Transverse colon (tissue), 4 donors: ENCODE measurements around the gene ILKAP. TPM values are rescaled to one million over a fixed set of nuclear protein-coding genes. Genes with fewer than 3 reads are reported as not detected.

Source experiments
- DNase-seq: peaks from one replicate; pipeline ENCODE4 v3.0.0-alpha.2; 2019
- H3K27ac ChIP-seq, 4 donors: fragments of 200-600 bp; sonication (generic); 2 replicates each; pipeline ENCODE4 v1.5.1; 2016 to 2018; ENCODE audit warnings: inconsistent platforms in 4 of 4
- H3K27me3 ChIP-seq: fragments of 200-600 bp; sonication (generic); 2 replicates; pipeline ENCODE4 v1.5.1; 2017; ENCODE audit warnings: inconsistent platforms
- H3K36me3 ChIP-seq, 4 donors: fragments of 200-600 bp; sonication (generic); 2 replicates each; pipeline ENCODE4 v1.5.1; 2017 to 2019; ENCODE audit warnings: inconsistent platforms in 4 of 4
- H3K4me1 ChIP-seq, 4 donors: fragments of 200-600 bp; sonication (generic); 2 replicates each; pipeline ENCODE4 v1.5.1; 2017 to 2020; ENCODE audit warnings: inconsistent platforms in 4 of 4
- H3K4me3 ChIP-seq, 4 donors: fragments of 200-600 bp; sonication (generic); 1 replicate in 1 of 4; 2 replicates in 3 of 4; pipeline versions ENCODE4 v1.5.1 to v1.6.1; 2017 to 2019; ENCODE audit warnings: inconsistent platforms in 4 of 4
- H3K9me3 ChIP-seq, 2 donors: fragments of 200-600 bp; sonication (generic); 2 replicates each; pipeline ENCODE4 v1.5.1; 2017 to 2019; ENCODE audit warnings: inconsistent platforms in 2 of 2
- EP300 ChIP-seq: sonication (generic); formaldehyde crosslinking; IDR thresholded peaks from one replicate; pipeline ENCODE4 v1.6.1; 2017; ENCODE audit warnings: antibody characterized with exemption, low read depth
- POLR2A ChIP-seq: fragments of 450-650 bp; IDR thresholded peaks from one replicate; pipeline ENCODE4 v1.6.1; 2016; ENCODE audit warnings: antibody characterized with exemption, mild to moderate bottlenecking, moderate library complexity
- POLR2AphosphoS5 ChIP-seq, 3 donors: sonication (generic); formaldehyde crosslinking; IDR thresholded peaks; one replicate each; pipeline ENCODE4 v1.6.1; 2016; ENCODE audit warnings: antibody characterized with exemption in 3 of 3
- WGBS, 2 donors: methylation state at CpG; one replicate each; pipeline ENCODE4 v1.1.5; 2018; ENCODE audit warnings: low coverage in 1 of 2; 5-methylcytosine and 5-hydroxymethylcytosine counted together
- in situ Hi-C, 4 donors: fragments of 200-750 bp; cut with MboI; loops; one replicate each; pipeline versions ENCODE4 v1.15.0 to v1.15.1; 2017; ENCODE audit warnings: low sequenced_read_pairs in 3 of 4, low pct_ligation_motif_present in 1 of 4, low pct_unique_long_range_greater_than_20kb in 1 of 4
- intact Hi-C: fragments of 100-400 bp; cut with DNase I; formaldehyde crosslinking; loops from one replicate; pipeline ENCODE4 v1.15.1; 2023; ENCODE audit warnings: low total_unique reads
- total RNA-seq, 4 donors: library from RNA; depleted of rRNA; stranded (reverse); fragments of >200 nt; gene quantifications; one replicate each; pipeline ENCODE4 v1.1.0, GENCODE V29; 2016
- TF ChIP-seq, protein P1 (sequence below), 5 experiments: fragments of 200-600 bp in 3 of 5; fragments of 450-650 bp in 2 of 5; sonication (generic) in 3 of 5; IDR thresholded peaks; 1 replicate in 2 of 5; 2 replicates in 3 of 5; pipeline ENCODE4 v1.5.1; 2016 to 2017; ENCODE audit warnings: antibody characterized with exemption in 5 of 5, inconsistent platforms in 3 of 5, mild to moderate bottlenecking in 2 of 5, moderate library complexity in 1 of 5

Gene ILKAP, protein sequence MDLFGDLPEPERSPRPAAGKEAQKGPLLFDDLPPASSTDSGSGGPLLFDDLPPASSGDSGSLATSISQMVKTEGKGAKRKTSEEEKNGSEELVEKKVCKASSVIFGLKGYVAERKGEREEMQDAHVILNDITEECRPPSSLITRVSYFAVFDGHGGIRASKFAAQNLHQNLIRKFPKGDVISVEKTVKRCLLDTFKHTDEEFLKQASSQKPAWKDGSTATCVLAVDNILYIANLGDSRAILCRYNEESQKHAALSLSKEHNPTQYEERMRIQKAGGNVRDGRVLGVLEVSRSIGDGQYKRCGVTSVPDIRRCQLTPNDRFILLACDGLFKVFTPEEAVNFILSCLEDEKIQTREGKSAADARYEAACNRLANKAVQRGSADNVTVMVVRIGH
- 10 to 100 TPM; 16.3 to 40.0 (median 32.1) TPM for total RNA-seq

DNA sequence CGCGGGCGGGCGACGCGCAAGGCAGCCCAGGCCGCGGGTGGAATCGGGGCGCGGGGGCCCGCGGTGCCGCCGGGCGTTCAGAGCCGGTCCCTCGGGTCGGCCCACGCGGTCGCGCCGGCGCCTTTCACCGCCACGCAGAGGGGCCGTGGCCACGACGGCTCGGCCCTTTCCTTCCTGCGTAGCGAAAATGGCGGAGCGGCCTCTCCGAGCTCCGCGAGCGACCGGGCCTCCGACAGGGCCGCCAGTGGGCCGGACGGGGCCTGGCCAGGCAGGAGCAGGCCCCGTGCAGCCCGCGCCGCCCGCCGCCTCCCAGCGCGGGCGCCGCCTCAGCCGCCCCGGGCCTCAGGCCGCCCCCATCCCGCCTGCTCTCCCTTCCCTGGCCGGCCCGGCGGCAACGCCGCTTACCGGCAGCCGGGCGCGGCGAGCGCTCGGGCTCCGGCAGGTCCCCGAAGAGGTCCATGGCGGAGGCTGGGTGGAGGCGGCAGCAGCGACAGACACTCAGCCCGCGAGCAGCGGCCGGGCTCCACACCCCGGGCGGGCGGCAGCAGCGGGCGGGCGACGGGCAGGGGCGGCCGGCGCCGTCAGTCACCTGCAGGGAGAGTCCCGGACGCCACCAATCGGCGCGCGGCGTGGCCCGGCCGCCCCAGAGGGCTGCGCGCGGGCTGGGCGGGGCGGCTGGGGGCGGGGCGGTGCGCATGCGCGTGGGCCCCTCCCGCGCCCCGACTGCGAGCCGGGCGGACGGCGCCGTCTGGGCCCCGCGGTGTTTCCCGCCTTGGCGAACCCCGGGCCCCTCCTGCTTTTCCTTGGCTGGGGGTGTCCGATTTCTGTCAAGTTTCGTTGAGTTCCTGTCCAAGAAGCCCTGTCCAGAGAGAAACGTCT lies at the start of gene ILKAP:
TSS of gene ILKAP (minus strand) at position 602 of the 879 bp plus-strand sequence. CDS start at position 460, 142 bp downstream.
- WGBS, 2 donors: 0% methylated on average over 44 of the region's 126 CpGs; no CpG with 5 or more reads in 1 of the 2 donors
- intact Hi-C loops (loop anchor here (5.0 kb wide), 1 partner anchor 39 kb away; the partner anchor contains the start of gene HES6), in situ Hi-C loops (no loop called here)
- H3K27me3 ChIP-seq: peaks cover 3% of the 10 kb centered on the region
- H3K4me3 ChIP-seq: peak within 1 kb of the TSS; percentile 69 to 99 (median 85)
- no peaks in the 10 kb centered on the region for H3K9me3 ChIP-seq
- H3K36me3 ChIP-seq: no peaks in the 10 kb centered on the region
- TF ChIP-seq EP300 (no peak), POLR2AphosphoS5 (IDR thresholded peaks at IDR 0.05) (peak; percentile 5 to 78 (median 75)), POLR2A (peak; percentile 61)
- peak; percentile 91 for DNase-seq
- peaks cover 14 to 35% (median 26%) of the 10 kb centered on the region in 4 donors for H3K4me1 ChIP-seq
- peak within 1 kb of the TSS; percentile 95 to 98 (median 95) for H3K27ac ChIP-seq

DNA sequence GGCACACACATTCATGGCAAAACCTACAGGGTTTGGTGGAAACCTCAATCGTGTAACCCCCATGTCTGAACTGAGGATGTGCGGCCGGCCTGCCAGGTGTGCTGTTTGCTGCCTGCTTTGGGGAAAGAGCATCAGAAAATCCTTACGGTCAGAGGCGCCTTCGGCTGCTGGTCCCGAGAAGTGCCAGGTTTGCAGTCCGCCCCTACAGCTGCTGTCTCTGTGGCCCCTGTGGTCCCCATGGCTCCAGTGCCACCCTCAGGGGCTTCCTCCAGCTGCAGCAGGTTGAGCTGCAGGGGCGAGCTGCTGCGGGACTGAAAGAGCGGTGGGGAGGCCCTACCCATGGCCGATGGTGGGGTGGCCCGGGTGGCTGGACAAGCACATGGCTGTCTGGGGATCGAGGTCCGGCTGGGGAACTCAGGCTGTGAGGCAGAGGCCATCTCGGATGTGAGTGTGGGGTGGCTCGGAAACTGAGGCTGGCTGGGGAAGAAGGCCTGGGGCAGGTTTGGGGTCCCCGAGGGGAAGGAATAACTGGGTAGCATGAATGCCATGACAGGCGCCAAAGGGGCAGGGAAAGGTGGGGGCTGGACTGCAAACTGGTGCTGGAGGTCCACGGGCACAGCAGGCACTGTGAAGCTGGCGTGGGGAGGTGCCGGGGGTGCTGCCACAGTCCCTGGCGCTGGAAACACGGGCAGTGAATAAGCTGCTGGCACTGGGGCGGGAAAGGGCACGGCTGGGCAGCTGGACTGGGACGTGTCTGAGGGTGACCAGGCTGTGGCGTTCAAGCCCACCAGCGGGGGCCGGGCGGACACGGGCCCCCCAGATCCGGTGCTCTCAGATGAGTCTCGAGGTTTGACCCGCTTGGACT lies 49.5 kb upstream of the ILKAP start:
- in situ Hi-C loops: loop anchor here in 1 of 4 donors (25.0 kb wide), 1 partner anchor 391 kb away; the partner anchor contains the start of gene RAMP1
- Histone ChIP-seq H3K27ac (no peak overlapping the region), H3K36me3 (peaks cover 0 to 65% (median 30%) of the 10 kb centered on the region in 4 donors)

DNA sequence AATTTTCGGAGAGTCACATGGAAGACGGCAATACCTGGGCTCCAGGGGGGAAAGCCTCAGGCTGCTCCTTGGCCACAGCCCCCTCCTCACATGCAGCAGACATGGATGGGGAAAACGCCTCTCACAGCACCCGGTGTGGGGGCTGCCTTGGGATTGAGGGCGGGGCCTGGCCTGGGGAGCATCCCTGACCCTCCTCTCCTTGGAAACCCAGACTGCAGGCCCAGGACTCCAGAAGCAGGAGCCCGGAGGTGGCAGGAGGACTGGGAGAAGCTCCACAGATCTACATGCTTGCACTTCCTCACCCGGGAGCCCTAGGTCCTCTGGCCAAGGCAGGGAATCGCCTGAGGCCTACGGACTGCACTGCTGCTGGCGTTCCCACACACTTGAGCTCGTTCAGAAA lies 48.5 kb upstream of the ILKAP start:
- no peak overlapping the region for H3K4me3 ChIP-seq
- no peaks in the 10 kb centered on the region for H3K27me3 ChIP-seq
- H3K36me3 ChIP-seq: peaks cover 0 to 66% (median 28%) of the 10 kb centered on the region in 4 donors
- no peak overlapping the region for H3K27ac ChIP-seq
- WGBS, 2 donors: 92% methylated on average over 11 of the region's 11 CpGs; no CpG with 5 or more reads in 1 of the 2 donors
- H3K4me1 ChIP-seq: no peaks in the 10 kb centered on the region
- no peak for DNase-seq
- intact Hi-C loops (no loop called here), in situ Hi-C loops (loop anchor here in 1 of 4 donors (25.0 kb wide), 1 partner anchor 390 kb away; the partner anchor contains the start of gene RAMP1)
- no peaks in the 10 kb centered on the region for H3K9me3 ChIP-seq
- TF ChIP-seq POLR2AphosphoS5 (IDR thresholded peaks at IDR 0.05) (no peak), EP300 (no peak), POLR2A (no peak)
- TF ChIP-seq, protein P1, sequence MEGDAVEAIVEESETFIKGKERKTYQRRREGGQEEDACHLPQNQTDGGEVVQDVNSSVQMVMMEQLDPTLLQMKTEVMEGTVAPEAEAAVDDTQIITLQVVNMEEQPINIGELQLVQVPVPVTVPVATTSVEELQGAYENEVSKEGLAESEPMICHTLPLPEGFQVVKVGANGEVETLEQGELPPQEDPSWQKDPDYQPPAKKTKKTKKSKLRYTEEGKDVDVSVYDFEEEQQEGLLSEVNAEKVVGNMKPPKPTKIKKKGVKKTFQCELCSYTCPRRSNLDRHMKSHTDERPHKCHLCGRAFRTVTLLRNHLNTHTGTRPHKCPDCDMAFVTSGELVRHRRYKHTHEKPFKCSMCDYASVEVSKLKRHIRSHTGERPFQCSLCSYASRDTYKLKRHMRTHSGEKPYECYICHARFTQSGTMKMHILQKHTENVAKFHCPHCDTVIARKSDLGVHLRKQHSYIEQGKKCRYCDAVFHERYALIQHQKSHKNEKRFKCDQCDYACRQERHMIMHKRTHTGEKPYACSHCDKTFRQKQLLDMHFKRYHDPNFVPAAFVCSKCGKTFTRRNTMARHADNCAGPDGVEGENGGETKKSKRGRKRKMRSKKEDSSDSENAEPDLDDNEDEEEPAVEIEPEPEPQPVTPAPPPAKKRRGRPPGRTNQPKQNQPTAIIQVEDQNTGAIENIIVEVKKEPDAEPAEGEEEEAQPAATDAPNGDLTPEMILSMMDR (IDR thresholded peaks at IDR 0.05): no peak

More for the DNA sequence above, 49.5 kb upstream of the ILKAP start:
- no peaks in the 10 kb centered on the region for H3K4me1 ChIP-seq
- no peaks in the 10 kb centered on the region for H3K9me3 ChIP-seq
- intact Hi-C loops: no loop called here
- H3K4me3 ChIP-seq: no peak overlapping the region
- WGBS, 2 donors: 94% methylated on average over 35 of the region's 35 CpGs; no CpG with 5 or more reads in 1 of the 2 donors
- no peak for DNase-seq
- H3K27me3 ChIP-seq: no peaks in the 10 kb centered on the region
- no peak for TF ChIP-seq POLR2AphosphoS5 (IDR thresholded peaks at IDR 0.05)

DNA sequence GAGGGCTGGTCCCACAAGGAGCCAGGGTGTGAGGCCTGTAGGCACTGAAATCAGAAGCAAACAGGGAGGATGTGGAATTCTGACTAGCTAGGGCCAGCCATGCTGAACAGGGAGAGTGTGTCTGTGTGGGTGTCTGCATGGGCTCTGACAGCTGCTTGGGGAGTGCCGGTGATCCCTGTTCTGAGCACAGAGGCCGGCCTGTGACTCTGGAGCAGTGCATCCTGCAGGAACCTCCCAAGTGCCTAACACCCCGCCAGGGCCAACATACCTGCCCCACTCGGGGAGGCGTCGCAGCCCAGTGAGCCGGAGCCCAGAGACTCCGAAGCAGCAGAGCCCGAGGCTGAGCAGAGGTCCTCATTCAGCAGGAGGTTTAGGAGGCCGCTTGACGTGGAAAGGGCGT lies 47.8 kb upstream of the ILKAP start:
- DNase-seq: no peak
- WGBS, 2 donors: 95% methylated on average over 12 of the region's 12 CpGs; no CpG with 5 or more reads in 1 of the 2 donors
- H3K4me3 ChIP-seq: no peak overlapping the region
- H3K27ac ChIP-seq: no peak overlapping the region
- TF ChIP-seq, protein P1 (IDR thresholded peaks at IDR 0.05): no peak
- no peak for TF ChIP-seq EP300
- TF ChIP-seq POLR2AphosphoS5 (IDR thresholded peaks at IDR 0.05): no peak
- TF ChIP-seq POLR2A: no peak
- no peaks in the 10 kb centered on the region for H3K27me3 ChIP-seq
- in situ Hi-C loops (loop anchor here in 1 of 4 donors (25.0 kb wide), 1 partner anchor 389 kb away; the partner anchor contains the start of gene RAMP1), intact Hi-C loops (no loop called here)
- no peaks in the 10 kb centered on the region for H3K9me3 ChIP-seq
- peaks cover 0 to 68% (median 28%) of the 10 kb centered on the region in 4 donors for H3K36me3 ChIP-seq
- no peaks in the 10 kb centered on the region for H3K4me1 ChIP-seq
